Measurements from ENCODE around the gene NXF2. TPM values are rescaled to one million over a fixed set of nuclear protein-coding genes. Genes with fewer than 3 reads are reported as not detected.
A peak's percentile ranks its signal among the peaks of the same experiment; 100 is the strongest.
"Not testable (repeated sequence)": the region's sequence is repeated elsewhere in the genome, so short reads cannot be mapped to it uniquely, and the experiment has no call there.

The NXF2 gene
- not detected for polyA plus RNA-seq (2013, experiment 1 of 2; ENCODE audit: insufficient read length)
- polyA plus RNA-seq (2013, experiment 2 of 2; ENCODE audit: insufficient read length): not detected

GRCh38 chrX:102246893-102247292 is at the start of gene NXF2:
Gene NXF2, plus strand, starts transcription at chrX:102247167. Its CDS starts 59,912 bp downstream, at chrX:102307079.
- not testable (repeated sequence) for DNase-seq

- DNase-seq: not testable (repeated sequence)
Observed at GRCh38 chrX:102207940-102208339, 39.0 kb upstream of the NXF2 start.

GRCh38 chrX:102214986-102215385 is 32.0 kb upstream of the NXF2 start, which contains the start of gene TCP11X1:
Gene TCP11X1, plus strand, starts transcription at chrX:102215301.
- not testable (repeated sequence) for DNase-seq

- DNase-seq: not testable (repeated sequence)
Observed at GRCh38 chrX:102216497-102216896, 30.5 kb upstream of the NXF2 start.

- not testable (repeated sequence) for DNase-seq
Observed at GRCh38 chrX:102235678-102236077, 11.3 kb upstream of the NXF2 start.

- not testable (repeated sequence) for DNase-seq
Observed at GRCh38 chrX:102240265-102240664, 6.7 kb upstream of the NXF2 start.

- not testable (repeated sequence) for DNase-seq
Observed at GRCh38 chrX:102272231-102272630, 25.3 kb downstream of the NXF2 start.

GRCh38 chrX:102338162-102338561 is 91.2 kb downstream of the NXF2 start:
- DNase-seq: no peak

GRCh38 chrX:102339312-102340298 is 92.6 kb downstream of the NXF2 start:
- DNase-seq: no peak

GRCh38 chrX:102341867-102342266 is 94.9 kb downstream of the NXF2 start:
- no peak for DNase-seq

GRCh38 chrX:102345916-102346315 is 98.9 kb downstream of the NXF2 start:
- peak; percentile 5 for DNase-seq
